Stimulated activated CD4-positive, alpha-beta T cell treated with anti-CD3 and anti-CD28 coated beads, TNF-alpha, amount 100 ng/mL, for 24 hours (primary cell): ENCODE results near the gene SBK2.

ENCODE experiments used
- DNase-seq, 3 experiments: peaks; one replicate each; pipeline ENCODE4 v3.0.0-alpha.2; 2020; ENCODE audit warnings: low read depth in 3 of 3

SBK2 gene

GRCh38 chr19:55486971-55487923, 49.7 kb downstream of the SBK2 start:
- peak in 2 of 3 experiments; percentile 26 to 72 for DNase-seq

DNA sequence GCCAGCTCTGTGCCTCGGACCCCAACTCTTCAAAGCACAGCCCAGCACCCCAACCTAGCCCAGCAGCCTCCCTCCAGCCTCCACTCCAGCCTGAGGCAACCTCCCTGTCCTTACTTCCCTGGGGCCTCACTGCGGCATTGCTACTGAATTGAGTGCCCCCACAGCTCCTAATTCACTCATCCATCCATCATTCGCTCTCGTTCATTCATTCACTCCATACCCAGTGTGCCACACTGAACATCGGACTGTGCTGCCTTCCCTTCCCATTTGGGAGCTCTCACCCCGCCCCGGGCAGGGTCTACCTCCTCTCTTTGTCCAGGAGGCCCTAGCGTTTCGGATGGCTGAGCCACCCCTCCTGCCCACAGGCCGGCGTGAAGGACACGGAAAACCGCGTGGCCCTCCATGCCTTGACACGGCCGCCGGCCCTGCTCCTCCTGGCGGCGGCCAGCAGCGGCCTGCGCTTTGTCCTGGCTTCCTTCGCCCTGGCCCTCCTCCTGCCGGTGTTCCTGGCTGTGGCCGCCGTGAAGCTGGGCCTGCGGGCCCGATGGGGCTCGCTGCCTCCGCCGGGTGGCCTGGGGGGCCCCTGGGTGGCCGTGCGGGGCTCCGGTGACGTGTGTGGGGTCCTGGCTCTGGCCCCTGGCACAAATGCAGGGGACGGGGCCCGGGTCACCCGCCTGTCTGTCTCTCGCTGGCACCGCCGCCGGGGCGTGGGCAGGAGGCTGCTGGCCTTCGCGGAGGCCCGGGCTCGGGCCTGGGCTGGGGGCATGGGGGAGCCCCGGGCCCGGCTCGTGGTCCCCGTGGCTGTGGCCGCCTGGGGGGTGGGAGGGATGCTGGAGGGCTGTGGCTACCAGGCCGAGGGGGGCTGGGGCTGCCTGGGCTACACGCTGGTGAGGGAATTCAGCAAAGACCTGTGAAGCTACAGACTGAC, 50.6 kb downstream of the SBK2 start:
- no peak for DNase-seq

- DNase-seq: no peak
Measured at GRCh38 chr19:55485439-55486011, 51.4 kb downstream of the SBK2 start.

- DNase-seq: peak in 2 of 3 experiments; percentile 46 to 65
Measured at GRCh38 chr19:55484593-55485438, 52.1 kb downstream of the SBK2 start, which contains the start of gene NAT14. TSS of gene NAT14 (plus strand) at chr19:55485188. CDS start at chr19:55485709, 521 bp downstream.

DNA sequence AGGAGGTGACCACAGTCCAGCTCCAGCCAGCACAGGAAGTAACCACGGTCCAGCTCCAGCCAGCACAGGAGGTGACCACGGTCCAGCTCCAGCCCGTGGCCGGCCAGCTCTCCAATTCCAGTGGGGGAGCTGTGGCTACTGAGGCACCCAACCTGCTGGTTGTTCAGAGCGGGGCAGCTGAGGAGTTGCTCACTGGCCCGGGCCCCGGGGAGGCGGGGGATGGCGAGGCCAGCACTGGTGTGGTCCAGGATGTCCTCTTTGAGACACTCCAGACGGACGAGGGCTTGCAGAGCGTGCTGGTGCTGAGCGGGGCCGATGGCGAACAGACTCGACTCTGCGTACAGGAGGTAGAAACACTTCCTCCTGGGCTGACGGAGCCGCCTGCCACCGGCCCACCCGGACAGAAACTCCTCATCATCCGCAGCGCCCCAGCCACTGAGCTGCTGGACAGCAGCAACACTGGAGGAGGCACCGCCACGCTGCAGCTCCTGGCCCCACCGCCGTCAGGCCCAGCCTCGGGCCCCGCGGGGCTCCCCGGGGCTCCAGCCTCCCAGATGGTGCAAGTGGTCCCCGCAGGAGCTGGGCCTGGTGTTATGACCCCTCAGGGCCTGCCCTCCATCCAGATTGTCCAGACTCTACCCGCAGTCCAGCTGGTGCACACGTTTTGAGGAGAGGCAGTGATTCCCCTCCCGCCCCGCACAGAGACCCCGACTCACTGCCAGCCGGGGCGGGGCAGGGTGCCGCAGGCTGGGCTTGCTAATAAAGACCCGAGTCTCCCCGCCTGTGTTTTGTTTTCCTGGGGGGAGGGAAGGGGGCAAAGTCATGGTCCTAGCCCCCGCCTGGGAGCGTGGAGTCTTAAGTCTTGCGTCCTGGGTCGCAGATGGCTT, 53.0 kb downstream of the SBK2 start:
- DNase-seq: no peak

DNA sequence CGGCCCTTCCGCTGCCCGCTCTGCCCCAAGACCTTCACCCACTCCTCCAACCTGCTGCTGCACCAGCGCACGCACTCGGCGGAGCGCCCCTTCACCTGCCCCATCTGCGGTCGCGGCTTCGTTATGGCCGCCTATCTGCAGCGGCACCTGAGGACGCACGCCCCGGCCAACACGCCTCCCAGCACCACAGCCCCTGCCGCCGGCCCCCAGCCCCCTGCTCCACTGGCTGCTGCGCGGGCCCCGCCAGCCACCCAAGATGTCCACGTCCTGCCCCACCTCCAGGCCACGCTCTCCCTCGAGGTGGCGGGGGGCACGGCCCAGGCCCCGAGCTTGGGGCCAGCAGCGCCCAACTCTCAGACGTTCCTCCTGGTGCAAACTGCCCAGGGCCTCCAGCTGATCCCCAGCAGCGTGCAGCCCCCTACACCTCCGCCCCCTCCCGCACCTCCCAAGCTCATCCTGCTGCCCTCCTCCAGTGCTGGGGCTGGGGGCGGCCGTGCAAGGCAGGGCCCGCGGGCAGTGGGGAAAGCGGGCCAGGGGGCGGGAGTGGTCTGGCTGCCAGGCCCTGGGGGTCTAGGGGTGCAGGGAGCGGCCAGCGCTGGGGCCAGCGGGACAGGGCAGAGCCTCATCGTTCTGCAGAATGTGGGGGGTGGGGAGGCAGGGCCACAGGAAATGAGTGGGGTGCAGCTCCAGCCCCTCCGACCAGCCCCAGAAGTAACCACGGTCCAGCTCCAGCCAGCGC, 53.8 kb downstream of the SBK2 start:
- no peak for DNase-seq

- DNase-seq: no peak
Measured at GRCh38 chr19:55482156-55482961, 54.6 kb downstream of the SBK2 start.

- no peak for DNase-seq
Measured at GRCh38 chr19:55481794-55482155, 55.2 kb downstream of the SBK2 start.

DNA sequence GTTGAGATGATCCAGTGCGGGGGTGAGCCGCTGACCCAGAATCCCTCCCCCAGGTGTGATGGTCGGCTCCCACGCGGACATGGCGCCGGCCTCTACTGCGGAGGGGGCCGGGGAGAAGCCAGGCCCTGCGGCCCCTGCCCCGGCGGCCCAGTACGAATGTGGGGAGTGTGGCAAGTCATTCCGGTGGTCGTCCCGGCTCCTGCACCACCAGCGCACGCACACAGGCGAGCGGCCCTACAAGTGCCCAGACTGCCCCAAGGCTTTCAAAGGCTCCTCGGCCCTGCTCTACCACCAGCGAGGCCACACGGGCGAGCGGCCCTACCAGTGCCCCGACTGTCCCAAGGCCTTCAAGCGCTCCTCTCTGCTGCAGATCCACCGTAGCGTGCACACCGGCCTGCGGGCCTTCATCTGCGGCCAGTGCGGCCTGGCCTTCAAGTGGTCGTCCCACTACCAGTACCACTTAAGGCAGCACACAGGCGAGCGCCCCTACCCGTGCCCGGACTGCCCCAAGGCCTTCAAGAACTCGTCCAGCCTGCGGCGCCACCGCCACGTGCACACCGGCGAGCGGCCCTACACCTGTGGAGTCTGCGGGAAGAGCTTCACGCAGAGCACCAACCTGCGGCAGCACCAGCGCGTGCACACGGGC, 55.7 kb downstream of the SBK2 start:
- DNase-seq: no peak

- DNase-seq: no peak
Measured at GRCh38 chr19:55479451-55480230, 57.3 kb downstream of the SBK2 start.

- no peak for DNase-seq
Measured at GRCh38 chr19:55479045-55479444, 57.9 kb downstream of the SBK2 start.
